A673 (cell line): Measurements from ENCODE around the gene MYO18B.

Experiments
- EZH2 ChIP-seq: fragments of 200-600 bp; sonication (generic); IDR thresholded peaks from 2 replicates; pipeline ENCODE4 v1.6.1; 2017; ENCODE audit warnings: borderline replicate concordance, low read depth, mild to moderate bottlenecking, mixed read lengths, antibody characterized with exemption, low read length; ENCODE audit not compliant: poor library complexity, severe bottlenecking
- TF ChIP-seq, protein P1 (sequence below): fragments of 300-800, 200-600 bp; sonication (generic); conservative IDR thresholded peaks from 2 replicates; pipeline ENCODE4 v1.5.1; 2017; ENCODE audit warnings: low read depth, mild to moderate bottlenecking, antibody characterized with exemption, low read length, moderate library complexity, mixed read lengths

GRCh38 chr22:25869771-25870170 is 127.8 kb downstream of the MYO18B start:
- no peak for TF ChIP-seq EZH2
- TF ChIP-seq, protein P1, sequence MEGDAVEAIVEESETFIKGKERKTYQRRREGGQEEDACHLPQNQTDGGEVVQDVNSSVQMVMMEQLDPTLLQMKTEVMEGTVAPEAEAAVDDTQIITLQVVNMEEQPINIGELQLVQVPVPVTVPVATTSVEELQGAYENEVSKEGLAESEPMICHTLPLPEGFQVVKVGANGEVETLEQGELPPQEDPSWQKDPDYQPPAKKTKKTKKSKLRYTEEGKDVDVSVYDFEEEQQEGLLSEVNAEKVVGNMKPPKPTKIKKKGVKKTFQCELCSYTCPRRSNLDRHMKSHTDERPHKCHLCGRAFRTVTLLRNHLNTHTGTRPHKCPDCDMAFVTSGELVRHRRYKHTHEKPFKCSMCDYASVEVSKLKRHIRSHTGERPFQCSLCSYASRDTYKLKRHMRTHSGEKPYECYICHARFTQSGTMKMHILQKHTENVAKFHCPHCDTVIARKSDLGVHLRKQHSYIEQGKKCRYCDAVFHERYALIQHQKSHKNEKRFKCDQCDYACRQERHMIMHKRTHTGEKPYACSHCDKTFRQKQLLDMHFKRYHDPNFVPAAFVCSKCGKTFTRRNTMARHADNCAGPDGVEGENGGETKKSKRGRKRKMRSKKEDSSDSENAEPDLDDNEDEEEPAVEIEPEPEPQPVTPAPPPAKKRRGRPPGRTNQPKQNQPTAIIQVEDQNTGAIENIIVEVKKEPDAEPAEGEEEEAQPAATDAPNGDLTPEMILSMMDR = no peak
